GM18909 (cell line): Measurements from ENCODE around the gene LRCH1.
"Not testable (repeated sequence)": the region's sequence is repeated elsewhere in the genome, so short reads cannot be mapped to it uniquely, and the experiment has no call there.

Experiments used
- ATAC-seq: cut with Tn5 transposase; IDR thresholded peaks from one replicate; pipeline ENCODE4 v1.9.1; 2021; ENCODE audit warnings: mild to moderate bottlenecking; ENCODE audit not compliant: unreplicated experiment, poor library complexity

LRCH1 gene

GRCh38 chr13:46552889-46553520 is at the start of gene LRCH1:
Gene LRCH1, plus strand, starts transcription at chr13:46553170. Its CDS starts 227 bp downstream, at chr13:46553397.
- peak; percentile 65 for ATAC-seq

- ATAC-seq: no peak
Measured at GRCh38 chr13:46504036-46504435, 48.9 kb upstream of the LRCH1 start.

- ATAC-seq: no peak
Measured at GRCh38 chr13:46507981-46508380, 45.0 kb upstream of the LRCH1 start.

- no peak for ATAC-seq
Measured at GRCh38 chr13:46509981-46510380, 43.0 kb upstream of the LRCH1 start.

GRCh38 chr13:46515803-46516202 is 37.2 kb upstream of the LRCH1 start:
- ATAC-seq: no peak

GRCh38 chr13:46516599-46517338 is 36.2 kb upstream of the LRCH1 start:
- no peak for ATAC-seq

- not testable (repeated sequence) for ATAC-seq
Measured at GRCh38 chr13:46517748-46518147, 35.2 kb upstream of the LRCH1 start.

- ATAC-seq: no peak
Measured at GRCh38 chr13:46519182-46519581, 33.8 kb upstream of the LRCH1 start.

- no peak for ATAC-seq
Measured at GRCh38 chr13:46520166-46520565, 32.8 kb upstream of the LRCH1 start.

- ATAC-seq: no peak
Measured at GRCh38 chr13:46521486-46521885, 31.5 kb upstream of the LRCH1 start.

- no peak for ATAC-seq
Measured at GRCh38 chr13:46521921-46522747, 30.8 kb upstream of the LRCH1 start.

GRCh38 chr13:46522748-46523030 is 30.3 kb upstream of the LRCH1 start:
- no peak for ATAC-seq

- ATAC-seq: no peak
Measured at GRCh38 chr13:46523972-46524752, 28.8 kb upstream of the LRCH1 start.

- ATAC-seq: no peak
Measured at GRCh38 chr13:46526100-46526735, 26.8 kb upstream of the LRCH1 start.

GRCh38 chr13:46526740-46527139 is 26.2 kb upstream of the LRCH1 start:
- ATAC-seq: no peak

GRCh38 chr13:46527237-46527636 is 25.7 kb upstream of the LRCH1 start:
- no peak for ATAC-seq

- no peak for ATAC-seq
Measured at GRCh38 chr13:46529216-46529919, 23.6 kb upstream of the LRCH1 start.

GRCh38 chr13:46530084-46530935 is 22.7 kb upstream of the LRCH1 start:
- no peak for ATAC-seq

- ATAC-seq: no peak
Measured at GRCh38 chr13:46531953-46532352, 21.0 kb upstream of the LRCH1 start.
